GM19099 (cell line): ENCODE measurements around the gene RAPGEF6.

ENCODE experiments used
- POLR2A ChIP-seq: IDR thresholded peaks from 3 replicates; pipeline ENCODE4 v1.6.1; 2011; ENCODE audit warnings: low read depth; ENCODE audit not compliant: insufficient read length; ENCODE audit errors: extremely low read depth

RAPGEF6 gene

DNA sequence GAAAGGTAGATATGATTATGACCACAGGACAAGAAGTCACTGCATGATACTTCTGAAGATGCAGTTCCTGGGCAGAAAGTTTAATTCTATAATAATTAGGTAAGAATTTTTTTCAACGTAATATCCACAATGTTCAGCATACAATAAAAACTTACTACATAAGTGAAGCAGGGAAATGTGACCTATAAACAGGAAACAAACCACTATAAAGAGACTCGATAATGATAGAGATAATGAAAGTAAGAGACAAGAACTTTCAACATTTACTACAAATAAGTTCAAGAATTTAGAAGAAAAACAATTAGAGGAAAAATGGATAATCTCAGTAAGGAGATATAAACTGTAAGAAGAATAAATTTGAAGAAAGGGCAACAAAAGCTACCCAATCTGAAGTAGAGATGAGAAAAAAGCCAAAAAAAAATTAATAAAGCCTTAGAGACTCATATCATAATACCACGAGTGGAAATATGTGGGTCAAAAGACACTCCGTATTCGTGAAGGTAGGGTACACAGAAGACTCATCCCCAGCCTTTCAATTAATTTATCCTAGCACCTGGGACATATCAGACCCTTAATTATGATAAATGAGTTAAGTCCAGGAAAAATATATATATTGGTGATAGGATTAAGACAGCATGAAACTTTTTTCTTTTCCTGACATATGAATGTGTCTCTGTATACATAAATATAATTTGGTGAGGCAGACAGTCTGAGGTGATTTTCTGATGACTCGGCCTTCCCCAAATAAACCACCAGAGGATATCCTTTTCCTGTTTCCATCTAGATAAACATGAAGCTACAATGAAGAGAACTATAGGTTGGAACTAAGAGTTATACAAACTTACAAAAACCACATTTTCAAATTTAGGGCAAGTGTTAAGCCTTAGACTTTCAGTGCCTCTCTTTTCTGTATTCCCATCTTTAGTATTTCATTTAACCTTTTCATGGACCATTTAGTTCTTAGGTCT, 120.4 kb downstream of the RAPGEF6 start:
- no peak for TF ChIP-seq POLR2A

DNA sequence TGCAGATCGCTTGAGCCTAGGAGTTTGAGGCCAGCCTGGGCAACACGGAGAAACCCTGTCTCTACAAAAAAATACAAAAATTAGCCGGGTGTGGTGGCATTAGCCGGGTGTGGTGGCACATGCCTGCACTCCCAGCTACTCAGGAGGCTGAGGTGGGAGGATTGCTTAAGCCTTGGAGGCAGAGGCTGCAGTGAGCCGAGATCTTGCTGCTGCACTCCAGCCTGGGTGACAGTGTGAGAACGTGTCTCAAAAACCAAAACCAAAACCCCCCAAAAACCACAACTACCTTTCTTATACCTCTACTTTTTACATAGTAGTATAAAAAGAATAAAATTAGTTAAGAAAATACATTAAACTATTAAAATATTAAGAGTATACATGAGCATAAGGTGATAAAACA, 121.2 kb downstream of the RAPGEF6 start:
- TF ChIP-seq POLR2A = no peak

DNA sequence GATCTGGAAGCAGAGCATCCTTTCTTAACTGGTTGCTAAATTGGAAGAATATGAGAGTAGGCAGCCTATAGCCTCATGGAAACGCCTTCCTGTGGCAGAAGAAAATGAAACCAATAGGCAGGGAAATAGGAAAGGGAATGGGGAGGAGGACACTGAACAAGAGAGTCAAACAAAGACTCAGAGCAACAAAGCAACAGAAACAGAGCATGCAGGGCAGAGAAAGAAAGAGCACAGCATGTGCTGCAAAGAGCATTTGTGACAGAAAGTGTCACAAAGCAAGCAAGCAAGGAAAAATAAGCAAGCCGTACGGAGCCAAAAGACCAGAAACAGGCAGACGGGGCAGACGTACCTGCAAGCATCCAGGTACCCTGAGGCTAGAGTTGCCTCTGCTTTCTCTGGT, 123.1 kb downstream of the RAPGEF6 start:
- TF ChIP-seq POLR2A = no peak

DNA sequence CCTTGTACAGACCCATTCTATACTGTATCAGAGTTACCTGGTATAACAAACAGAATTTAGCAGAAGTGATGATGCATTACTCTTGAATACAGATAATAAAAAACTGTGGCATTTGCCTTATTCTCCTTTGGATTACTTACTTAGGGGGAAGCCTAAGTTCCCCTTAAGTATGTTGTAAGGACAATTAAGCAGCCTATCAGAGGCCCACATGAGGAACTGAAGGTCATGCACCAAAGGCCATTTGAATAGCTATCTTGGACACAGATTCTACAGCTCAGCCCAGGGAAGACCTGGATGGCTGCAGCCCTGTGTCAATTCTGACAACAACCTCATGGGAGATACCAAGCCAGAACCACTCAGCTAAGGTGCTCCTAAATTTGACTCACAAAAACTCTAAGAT, 125.2 kb downstream of the RAPGEF6 start:
- TF ChIP-seq POLR2A = no peak

DNA sequence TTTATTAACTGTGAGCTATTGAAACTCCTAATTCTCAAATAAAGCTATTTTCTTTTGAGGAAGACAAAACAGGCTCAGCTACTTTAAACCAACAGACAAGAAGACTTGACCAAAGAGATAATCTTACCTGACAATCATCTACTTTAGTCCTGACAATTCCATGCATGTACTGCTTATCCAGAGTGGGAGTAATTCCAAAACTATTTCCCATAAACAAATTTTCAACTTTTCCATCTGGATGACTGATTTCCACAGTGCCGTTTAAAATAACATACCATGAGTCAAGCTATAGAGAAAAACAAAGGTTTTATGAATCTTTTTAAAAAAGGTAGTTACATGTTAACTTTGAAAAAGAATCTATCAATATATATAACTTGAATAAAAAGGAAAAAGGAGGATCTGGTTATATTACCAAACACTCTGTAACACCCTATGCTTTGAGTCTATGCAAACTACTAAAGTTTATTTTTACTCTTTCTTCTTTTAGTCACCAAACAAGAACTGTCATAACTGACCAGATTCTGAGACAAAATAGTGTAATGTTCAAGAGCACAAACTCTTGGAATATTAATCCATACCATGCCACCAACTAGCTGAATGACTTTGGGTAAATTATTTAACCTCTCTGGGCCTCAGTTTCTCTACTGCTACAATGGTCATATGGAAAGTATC, 129.7 kb downstream of the RAPGEF6 start:
- no peak for TF ChIP-seq POLR2A

DNA sequence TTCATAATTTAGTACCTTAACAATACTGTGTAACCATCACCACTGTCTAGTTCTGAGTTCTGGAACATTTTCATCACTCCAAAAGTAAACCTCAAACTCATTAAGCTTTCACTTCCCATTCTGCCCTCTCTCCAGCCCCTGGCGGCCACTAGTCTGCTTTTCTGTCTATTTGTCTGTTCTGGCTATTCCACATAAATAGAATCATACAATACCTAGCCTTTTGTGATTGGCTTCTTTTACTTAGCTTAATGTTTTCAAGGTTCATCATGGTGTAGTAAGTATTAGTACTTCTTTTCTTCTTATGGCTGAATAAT, 138.7 kb downstream of the RAPGEF6 start:
- no peak for TF ChIP-seq POLR2A

DNA sequence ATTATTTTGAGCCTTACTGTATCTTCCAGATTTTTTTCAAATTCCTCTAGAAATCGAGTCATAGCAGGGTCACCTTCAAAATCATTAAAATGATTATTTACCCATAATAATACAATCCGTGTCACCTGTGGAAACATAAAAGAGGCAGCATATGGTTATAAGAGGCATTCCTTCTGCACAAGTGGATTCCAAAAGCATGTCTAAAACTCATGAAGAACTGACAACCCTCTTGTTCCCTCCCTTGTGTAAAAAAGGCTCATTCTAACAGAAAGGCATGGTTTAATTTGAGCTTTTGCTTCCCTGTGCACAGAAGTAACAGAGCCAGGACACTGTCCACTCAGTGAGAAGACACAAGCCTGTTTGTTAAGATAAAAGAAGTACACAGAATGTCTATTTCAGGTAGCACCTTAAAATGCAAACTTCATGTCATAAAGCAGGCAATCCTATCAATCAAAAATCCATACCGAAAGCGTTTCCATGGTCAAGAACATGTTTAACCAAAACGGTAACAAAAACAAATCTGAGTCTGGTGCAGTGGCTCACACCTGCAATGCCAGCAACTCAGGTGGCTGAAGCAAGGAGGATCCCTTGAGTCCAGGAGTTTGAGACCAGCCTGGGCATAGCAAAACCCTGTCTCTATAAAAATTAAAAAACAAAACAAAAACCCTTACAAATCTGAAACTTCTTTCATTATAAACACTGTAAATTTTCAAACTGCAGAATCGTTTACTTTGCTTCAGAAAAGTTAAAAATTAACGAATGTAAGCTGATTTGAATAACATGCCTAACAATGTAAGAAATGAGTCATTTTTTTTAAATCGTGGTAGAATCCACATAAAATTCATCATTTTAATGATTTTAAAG, 139.3 kb downstream of the RAPGEF6 start:
- no peak for TF ChIP-seq POLR2A

DNA sequence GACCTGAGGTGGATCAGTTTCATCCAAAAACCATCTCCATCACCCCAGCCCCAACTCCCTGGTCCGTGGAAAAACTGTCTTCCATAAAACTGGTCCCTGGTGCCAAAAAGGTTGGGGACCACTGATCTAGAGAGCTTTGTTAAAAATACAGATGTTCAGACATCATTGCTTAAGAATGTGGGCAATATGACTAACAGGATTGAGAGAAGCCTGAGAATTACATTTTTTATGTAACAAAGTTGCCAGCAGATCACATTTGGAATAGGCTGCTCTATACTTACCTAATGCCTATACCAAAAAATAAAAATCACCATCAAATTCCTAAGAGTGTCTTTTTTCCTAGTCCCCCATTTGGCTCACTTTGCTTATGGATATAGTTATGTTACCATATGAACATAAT, 143.3 kb downstream of the RAPGEF6 start:
- TF ChIP-seq POLR2A = no peak

DNA sequence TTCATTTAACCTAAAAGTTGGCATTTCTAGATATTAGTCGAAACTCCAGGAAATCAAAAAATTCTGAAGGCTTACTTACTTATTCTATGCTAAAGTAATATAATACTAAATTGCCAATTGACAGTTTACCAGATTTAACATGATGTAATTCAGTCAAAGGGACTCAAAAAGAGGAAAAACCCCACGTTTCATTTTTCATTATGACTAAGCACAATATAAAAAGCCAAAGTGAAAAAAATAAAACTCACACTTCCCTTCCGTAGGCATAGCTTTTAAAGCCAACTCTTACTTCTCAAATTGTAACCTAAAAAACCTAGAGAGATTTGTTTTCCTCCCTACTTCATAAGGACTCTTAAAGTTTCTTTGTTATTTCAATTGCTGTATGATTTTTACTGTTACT, 146.6 kb downstream of the RAPGEF6 start:
- TF ChIP-seq POLR2A = no peak

DNA sequence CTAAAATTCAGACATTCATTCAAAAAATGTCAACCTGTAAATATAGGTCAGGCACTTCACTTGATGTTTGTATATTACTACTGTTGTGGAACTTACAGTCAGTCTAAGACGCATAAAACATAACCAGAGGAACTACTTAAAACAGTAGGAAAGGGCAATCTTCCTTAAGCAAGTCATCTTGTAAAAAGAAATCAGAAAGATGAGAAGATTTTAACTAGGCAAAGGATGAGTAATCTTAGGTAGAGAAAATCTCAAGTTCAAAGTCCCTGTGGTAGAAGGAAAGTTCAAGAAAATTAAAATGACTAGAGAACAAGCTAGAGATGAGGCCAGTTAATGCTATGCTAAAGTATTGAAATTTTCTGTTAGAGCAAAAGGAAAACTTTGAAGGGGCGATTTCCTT, 152.4 kb downstream of the RAPGEF6 start:
- no peak for TF ChIP-seq POLR2A

DNA sequence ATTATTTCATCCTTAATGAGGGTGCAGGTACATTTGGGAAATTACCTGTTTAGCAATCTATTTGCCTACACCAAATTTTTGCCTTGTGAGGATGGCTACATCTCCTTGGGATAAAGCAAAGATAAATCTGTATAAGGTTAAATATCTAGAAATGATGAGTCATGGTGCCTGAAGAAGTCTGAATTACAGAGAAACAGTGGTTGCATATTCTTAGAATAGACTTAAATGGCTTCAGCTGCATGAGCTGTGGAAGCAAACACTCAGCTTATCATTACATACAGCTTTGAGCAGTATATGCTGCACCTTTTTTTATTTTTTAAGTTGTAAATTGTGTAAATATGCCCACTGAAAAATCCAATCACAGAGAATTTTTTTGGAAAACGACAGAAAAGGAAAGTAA, 153.5 kb downstream of the RAPGEF6 start:
- no peak for TF ChIP-seq POLR2A

DNA sequence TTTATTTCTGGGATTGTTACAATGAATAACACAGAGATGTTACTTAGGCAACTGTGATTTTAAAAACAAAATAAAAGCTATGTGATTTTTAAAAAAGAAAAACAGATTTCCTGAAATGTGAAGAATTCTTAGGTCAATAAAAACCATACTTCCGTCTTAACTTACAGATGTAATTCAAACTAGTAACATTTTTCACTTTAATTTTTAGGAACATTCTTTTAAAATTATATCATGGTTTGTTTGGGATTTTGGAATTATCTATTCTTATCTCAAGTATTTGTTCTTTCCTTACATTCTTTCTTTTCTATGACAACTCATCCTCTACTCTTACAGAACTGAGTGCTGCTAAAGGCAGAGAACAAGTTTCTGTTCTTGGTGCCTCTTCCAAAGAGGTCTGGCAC, 159.5 kb downstream of the RAPGEF6 start:
- no peak for TF ChIP-seq POLR2A

DNA sequence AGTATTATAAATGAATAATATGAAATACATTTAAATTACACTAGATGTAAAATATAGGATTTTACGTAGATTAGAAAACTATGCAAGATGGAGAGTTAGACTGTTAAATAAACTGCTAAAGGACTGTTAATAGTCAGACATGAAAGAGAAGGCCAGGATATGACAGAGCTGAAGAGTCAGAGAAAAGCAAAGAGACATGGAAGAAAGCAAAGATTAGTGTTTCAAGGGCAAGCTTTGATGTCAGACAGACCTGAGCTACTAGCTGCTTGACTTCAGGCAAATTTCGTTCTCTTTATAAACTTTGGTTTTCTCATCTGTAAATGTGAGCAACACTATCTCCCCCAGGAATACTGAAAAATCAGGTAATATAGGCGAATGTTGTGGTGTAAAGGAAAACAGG, 161.3 kb downstream of the RAPGEF6 start:
- TF ChIP-seq POLR2A = no peak

DNA sequence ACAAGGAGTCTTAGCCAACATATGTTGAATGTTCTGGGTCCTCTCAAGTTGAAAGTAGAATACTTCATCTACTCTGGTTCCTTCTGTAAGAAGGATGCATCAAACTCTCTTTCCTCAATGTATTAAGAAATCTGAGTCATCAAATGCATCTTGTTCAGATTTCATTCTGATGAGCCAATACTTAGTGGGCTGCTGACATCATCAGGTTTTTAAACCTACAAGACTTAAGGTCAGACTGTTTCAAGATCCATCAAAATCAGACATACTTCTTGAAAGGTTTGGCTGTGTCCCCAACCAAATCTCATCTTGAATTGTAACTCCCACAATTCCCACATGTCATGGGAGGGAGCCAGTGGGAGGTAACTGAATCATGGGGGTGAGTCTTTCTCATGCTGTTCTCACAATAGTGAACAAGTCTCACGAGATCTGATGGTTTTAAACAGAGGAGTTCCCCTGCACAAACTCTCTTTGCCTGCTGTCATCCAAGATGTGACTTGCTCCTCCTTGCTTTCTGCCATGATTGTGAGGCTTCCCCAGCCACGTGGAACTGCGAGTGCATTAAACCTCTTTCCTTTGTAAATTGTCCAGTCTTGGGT, 168.8 kb downstream of the RAPGEF6 start:
- no peak for TF ChIP-seq POLR2A

DNA sequence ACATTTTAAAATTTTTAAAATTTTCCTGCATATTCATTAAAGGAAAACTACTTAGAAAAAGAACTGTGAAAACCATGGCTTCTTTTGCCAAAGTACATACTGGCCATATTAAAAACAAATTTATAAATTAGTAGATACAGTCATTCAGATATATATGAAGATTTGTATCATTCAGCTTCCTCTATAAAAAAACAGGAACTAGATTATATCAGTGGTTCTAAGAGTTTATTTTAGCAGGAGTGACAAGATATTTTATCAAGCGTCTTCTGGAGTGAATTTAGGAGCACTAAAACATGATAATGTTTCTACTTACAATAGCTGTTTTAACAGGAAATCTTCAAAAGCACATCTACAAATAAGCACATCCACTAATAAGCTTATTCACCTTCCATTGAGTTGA, 171.4 kb downstream of the RAPGEF6 start:
- TF ChIP-seq POLR2A = no peak
